ENCODE measurements around the gene FRAT1. TPM values are rescaled to one million over a fixed set of nuclear protein-coding genes. Genes with fewer than 3 reads are reported as not detected.

The FRAT1 gene
- total and polyA plus RNA-seq, 2 of the 4 experiments (the other 2 are of a cell fraction), result 0.54 to 0.89 TPM

DNA sequence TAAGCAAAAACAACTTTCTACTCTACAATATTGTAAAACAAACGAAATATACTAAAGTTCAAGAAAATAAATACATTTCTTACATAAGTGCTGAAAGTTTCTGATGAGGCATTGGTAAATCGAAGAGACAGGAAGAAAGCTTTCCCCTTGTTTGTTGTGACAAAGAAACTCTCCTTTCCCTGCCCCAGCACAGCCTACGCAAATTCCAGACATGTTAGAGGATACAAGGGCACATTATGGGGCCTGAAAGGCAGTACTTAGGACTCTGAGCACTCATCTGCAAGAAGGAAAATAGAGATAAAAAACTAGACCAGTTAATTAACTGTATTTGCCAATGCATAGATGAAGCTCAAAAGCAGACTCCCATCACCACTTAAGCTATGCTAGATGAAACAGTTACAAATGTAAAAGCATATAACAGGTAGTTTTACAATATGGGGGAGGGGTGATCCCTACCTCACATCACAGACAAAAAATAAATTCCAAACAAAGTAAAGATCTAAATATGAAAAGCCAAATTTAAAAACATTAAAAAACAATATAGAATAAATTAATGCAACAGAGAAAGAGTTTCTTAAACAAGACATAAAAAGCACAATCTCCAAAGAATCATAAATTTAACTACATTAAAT is 48.4 kb upstream of the FRAT1 start:
- H3K4me3 ChIP-seq (ENCODE audit: insufficient read depth, low read depth, low read length), result no peak overlapping the region
- in situ Hi-C loops (cut with MboI; ENCODE audit: low sequenced_read_pairs) (no loop called here), dilution Hi-C loops (cut with HindIII; ENCODE audit: low sequenced_read_pairs, unreplicated experiment) (no loop called here), intact Hi-C loops (cut with micrococcal nuclease) (no loop called here)
- TF ChIP-seq, protein P1, sequence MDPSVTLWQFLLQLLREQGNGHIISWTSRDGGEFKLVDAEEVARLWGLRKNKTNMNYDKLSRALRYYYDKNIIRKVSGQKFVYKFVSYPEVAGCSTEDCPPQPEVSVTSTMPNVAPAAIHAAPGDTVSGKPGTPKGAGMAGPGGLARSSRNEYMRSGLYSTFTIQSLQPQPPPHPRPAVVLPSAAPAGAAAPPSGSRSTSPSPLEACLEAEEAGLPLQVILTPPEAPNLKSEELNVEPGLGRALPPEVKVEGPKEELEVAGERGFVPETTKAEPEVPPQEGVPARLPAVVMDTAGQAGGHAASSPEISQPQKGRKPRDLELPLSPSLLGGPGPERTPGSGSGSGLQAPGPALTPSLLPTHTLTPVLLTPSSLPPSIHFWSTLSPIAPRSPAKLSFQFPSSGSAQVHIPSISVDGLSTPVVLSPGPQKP (IDR thresholded peaks at IDR 0.05; ENCODE audit: borderline replicate concordance, low read depth, low read length), result no peak
- TF ChIP-seq, protein P2, sequence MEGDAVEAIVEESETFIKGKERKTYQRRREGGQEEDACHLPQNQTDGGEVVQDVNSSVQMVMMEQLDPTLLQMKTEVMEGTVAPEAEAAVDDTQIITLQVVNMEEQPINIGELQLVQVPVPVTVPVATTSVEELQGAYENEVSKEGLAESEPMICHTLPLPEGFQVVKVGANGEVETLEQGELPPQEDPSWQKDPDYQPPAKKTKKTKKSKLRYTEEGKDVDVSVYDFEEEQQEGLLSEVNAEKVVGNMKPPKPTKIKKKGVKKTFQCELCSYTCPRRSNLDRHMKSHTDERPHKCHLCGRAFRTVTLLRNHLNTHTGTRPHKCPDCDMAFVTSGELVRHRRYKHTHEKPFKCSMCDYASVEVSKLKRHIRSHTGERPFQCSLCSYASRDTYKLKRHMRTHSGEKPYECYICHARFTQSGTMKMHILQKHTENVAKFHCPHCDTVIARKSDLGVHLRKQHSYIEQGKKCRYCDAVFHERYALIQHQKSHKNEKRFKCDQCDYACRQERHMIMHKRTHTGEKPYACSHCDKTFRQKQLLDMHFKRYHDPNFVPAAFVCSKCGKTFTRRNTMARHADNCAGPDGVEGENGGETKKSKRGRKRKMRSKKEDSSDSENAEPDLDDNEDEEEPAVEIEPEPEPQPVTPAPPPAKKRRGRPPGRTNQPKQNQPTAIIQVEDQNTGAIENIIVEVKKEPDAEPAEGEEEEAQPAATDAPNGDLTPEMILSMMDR (conservative IDR thresholded peaks at IDR 0.05; ENCODE audit: low read depth, low read length), result no peak
- TF ChIP-seq SMC3 (IDR thresholded peaks at IDR 0.05; ENCODE audit: low read depth, low read length) (no peak), RAD21 (IDR thresholded peaks at IDR 0.05; ENCODE audit: low read length) (no peak), RCOR1 (IDR thresholded peaks at IDR 0.05; ENCODE audit: insufficient replicate concordance, low read length) (no peak)
- no peak overlapping the region for H2AK9ac ChIP-seq (replicated peaks; ENCODE audit: low read depth, low read length, poor library complexity)
- no peak overlapping the region for H3K27ac ChIP-seq (ENCODE audit: insufficient read depth, low read length)
- WGBS, 2 experiments (ENCODE audit: extremely low coverage in 2 of 2, insufficient read length in 1 of 2), result no CpG with 5 or more reads among the region's 3 CpGs
- H3K4ac ChIP-seq (ENCODE audit: low read depth, low read length), result no peak overlapping the region
- H2BK5ac ChIP-seq (ENCODE audit: low read depth, low read length, poor library complexity, severe bottlenecking), result peak overlapping the region; percentile 58
- H3K9ac ChIP-seq (ENCODE audit: low read depth, low read length), result no peak overlapping the region
- H4K8ac ChIP-seq (ENCODE audit: low read depth in 2 of 2, low read length in 2 of 2), result 0 out of 4 replicates have a peak overlapping the region, but pooled peaks of 1 of the 2 experiments have one; percentile 3
- no peak overlapping the region for H2AFZ ChIP-seq (replicated peaks; ENCODE audit: low read length, poor library complexity)
- no peak overlapping the region for H2BK120ac ChIP-seq (ENCODE audit: low read depth, low read length)
- DNase-seq (peak; percentile 76), ATAC-seq (ENCODE audit: low read depth) (peak; percentile 89)
- no peaks in the 10 kb centered on the region for H3K9me1 ChIP-seq (ENCODE audit: insufficient read depth, low read length)
- no peaks in the 10 kb centered on the region for H3K36me3 ChIP-seq (ENCODE audit: control insufficient read depth, insufficient read depth, low read length)
- no peak overlapping the region for H3K56ac ChIP-seq (ENCODE audit: extremely low read depth, insufficient read depth, low read length)
- no peaks in the 10 kb centered on the region for H3K9me3 ChIP-seq (ENCODE audit: control insufficient read depth, insufficient read depth, low read length)
- ChIA-PET POLR2A (ENCODE audit: unreplicated experiment) (no interaction called here), CTCF (interaction anchor here (1.1 to 1.2 kb wide), 3 partner anchors 8 to 62 kb away, joined by 4 to 7 read pairs (median 5); no protein-coding TSS in a partner anchor)
- H3K18ac ChIP-seq (ENCODE audit: low read depth, low read length), result no peak overlapping the region
- H2BK20ac ChIP-seq (ENCODE audit: low read depth, low read length), result no peak overlapping the region
- no peak overlapping the region for H4K91ac ChIP-seq (ENCODE audit: insufficient read depth, low read depth, low read length)
- no peak overlapping the region for H3K23ac ChIP-seq (ENCODE audit: low read depth, low read length)
- H3K27me3 ChIP-seq (ENCODE audit: control insufficient read depth, insufficient read depth, low read length), result no peaks in the 10 kb centered on the region
- H2BK15ac ChIP-seq (ENCODE audit: low read depth, low read length), result no peak overlapping the region
- peak overlapping the region; percentile 63 for H4K5ac ChIP-seq (ENCODE audit: low read depth, low read length)
- H3K79me1 ChIP-seq (ENCODE audit: low read depth in 1 of 2, low read length in 2 of 2), result peaks cover 18 to 32% of the 10 kb centered on the region in 2 experiments
- H3K4me2 ChIP-seq (ENCODE audit: low read depth, low read length), result peak overlapping the region; percentile 79
- H4K20me1 ChIP-seq (ENCODE audit: insufficient read depth, low read length), result no peaks in the 10 kb centered on the region
- H3K14ac ChIP-seq (replicated peaks; ENCODE audit: low read depth, low read length), result no peak overlapping the region
- no TSS peak for BruUV-seq (replicated peaks)
- H2AK5ac ChIP-seq (ENCODE audit: low read depth, low read length), result no peak overlapping the region
- H3K4me1 ChIP-seq (ENCODE audit: control insufficient read depth, insufficient read depth, low read length), result peaks cover 3% of the 10 kb centered on the region; the same call in 1 of the 2 replicates

Data from IMR-90 (cell line).